Measurements from ENCODE around the gene RNF183.

DNA sequence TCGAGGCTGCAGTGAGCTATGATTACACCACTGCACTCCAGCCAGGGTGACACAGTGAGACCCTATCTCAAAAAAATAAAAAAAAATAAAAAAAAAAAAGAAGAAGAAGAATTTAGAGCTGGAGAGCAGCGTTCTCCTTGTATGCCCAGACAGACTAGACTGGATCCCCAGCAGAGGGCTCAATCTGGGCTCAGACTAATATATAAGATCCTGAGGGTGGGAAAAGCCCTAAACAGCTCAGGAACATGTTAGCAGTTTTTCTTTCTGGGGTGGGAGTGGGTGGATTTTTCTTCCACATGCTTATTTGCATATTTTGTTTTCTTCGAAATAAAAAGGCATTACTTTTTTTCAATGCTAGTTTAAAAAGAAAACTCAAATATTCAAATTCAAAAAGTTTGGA is 45.3 kb upstream of the RNF183 start:
- TF ChIP-seq, protein P1, sequence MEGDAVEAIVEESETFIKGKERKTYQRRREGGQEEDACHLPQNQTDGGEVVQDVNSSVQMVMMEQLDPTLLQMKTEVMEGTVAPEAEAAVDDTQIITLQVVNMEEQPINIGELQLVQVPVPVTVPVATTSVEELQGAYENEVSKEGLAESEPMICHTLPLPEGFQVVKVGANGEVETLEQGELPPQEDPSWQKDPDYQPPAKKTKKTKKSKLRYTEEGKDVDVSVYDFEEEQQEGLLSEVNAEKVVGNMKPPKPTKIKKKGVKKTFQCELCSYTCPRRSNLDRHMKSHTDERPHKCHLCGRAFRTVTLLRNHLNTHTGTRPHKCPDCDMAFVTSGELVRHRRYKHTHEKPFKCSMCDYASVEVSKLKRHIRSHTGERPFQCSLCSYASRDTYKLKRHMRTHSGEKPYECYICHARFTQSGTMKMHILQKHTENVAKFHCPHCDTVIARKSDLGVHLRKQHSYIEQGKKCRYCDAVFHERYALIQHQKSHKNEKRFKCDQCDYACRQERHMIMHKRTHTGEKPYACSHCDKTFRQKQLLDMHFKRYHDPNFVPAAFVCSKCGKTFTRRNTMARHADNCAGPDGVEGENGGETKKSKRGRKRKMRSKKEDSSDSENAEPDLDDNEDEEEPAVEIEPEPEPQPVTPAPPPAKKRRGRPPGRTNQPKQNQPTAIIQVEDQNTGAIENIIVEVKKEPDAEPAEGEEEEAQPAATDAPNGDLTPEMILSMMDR (IDR thresholded peaks at IDR 0.05; ENCODE audit: low read length) = no peak
- no peak for TF ChIP-seq EZH2 (optimal IDR thresholded peaks at IDR 0.05; ENCODE audit: low read depth, low read length)
